ENCODE data around the gene LYPD6B. TPM values are rescaled to one million over a fixed set of nuclear protein-coding genes. Genes with fewer than 3 reads are reported as not detected.

LYPD6B gene
- total RNA-seq, 2 donors from 2014 or later = not detected

DNA sequence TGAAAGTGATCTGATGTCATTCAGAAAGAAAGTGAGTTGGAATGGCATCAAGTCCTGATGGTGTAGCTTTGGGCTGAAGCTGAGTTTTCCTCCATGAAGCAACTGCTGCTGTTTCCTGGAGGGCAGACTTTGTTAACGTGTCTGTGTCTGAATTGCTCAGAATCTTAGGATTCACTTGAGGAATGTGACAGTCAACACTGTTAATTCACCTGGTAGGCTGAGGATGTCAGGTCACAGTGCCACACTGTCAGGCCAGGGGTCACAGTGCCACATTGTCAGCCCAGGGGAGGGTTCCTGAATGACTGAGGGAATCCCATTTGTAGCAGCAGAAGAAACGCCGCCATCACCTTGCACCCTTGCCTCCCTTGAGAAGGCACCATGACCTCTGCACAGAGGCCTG lies 39.4 kb downstream of the LYPD6B start:
- H3K27ac Mint-ChIP-seq = no peak overlapping the region
- no peaks in the 10 kb centered on the region for H3K36me3 Mint-ChIP-seq
- no peaks in the 10 kb centered on the region for H3K9me3 Mint-ChIP-seq
- DNase-seq (ENCODE audit: low spot score in 2 of 2) (no peak), ATAC-seq (no peak)

GRCh38 chr2:149080099-149080498 lies 41.6 kb downstream of the LYPD6B start:
- ATAC-seq = no peak
- no peak for DNase-seq (ENCODE audit: low spot score in 2 of 2)
- Mint-ChIP-seq H3K36me3 (no peaks in the 10 kb centered on the region), H3K9me3 (no peaks in the 10 kb centered on the region), H3K27ac (no peak overlapping the region)

- no peak overlapping the region for H3K27ac Mint-ChIP-seq
- no peaks in the 10 kb centered on the region for H3K9me3 Mint-ChIP-seq
- DNase-seq (ENCODE audit: low spot score in 2 of 2) = no peak
- no peaks in the 10 kb centered on the region for H3K36me3 Mint-ChIP-seq
- no peak for ATAC-seq
Observed at GRCh38 chr2:149080971-149081370, 42.5 kb downstream of the LYPD6B start.

DNA sequence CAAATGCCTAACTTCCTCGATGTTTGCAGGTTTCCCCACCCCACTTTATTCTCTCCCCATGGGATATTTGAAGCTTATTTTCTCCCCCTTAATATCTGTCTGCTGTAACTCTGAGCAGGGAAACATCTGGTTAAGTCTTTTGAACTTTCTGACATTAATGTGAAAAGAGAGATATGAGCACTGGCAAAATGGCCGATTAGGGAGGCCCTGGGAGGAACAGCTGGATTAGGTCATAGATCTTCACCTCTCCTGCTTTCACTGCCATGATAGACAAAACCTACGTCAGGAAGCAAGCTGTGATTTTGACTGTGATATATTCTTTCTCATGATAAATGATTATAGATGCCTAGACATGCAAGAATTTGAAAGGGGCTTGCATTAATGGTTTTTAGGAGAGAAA lies 43.6 kb downstream of the LYPD6B start:
- no peaks in the 10 kb centered on the region for H3K36me3 Mint-ChIP-seq
- no peaks in the 10 kb centered on the region for H3K9me3 Mint-ChIP-seq
- no peak overlapping the region for H3K27ac Mint-ChIP-seq
- no peak for ATAC-seq
- DNase-seq (ENCODE audit: low spot score in 2 of 2) = no peak

DNA sequence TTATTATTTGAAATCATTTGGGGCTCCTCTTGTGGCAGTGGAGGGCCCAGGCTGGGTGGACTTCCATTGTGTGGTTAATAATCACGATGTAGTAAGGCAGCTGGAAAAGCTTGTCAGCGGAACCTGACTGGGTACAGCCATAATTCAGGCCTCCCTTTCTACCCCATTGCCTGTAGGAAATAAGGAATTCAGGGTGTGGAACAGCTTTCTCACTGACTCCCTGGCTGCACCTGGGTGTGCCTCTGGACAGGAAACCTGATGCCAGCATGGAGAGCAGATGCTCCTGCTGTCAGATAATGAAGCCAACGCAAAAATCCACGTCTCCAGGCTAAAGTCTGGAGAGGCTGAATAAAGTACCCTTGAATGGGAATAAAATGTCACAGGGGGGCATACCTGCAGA lies 44.2 kb downstream of the LYPD6B start:
- ATAC-seq = no peak
- Mint-ChIP-seq H3K27ac (no peak overlapping the region), H3K36me3 (no peaks in the 10 kb centered on the region), H3K9me3 (no peaks in the 10 kb centered on the region)
- DNase-seq (ENCODE audit: low spot score in 2 of 2) = no peak

- DNase-seq (ENCODE audit: low spot score in 2 of 2) (no peak), ATAC-seq (no peak)
- Mint-ChIP-seq H3K36me3 (no peaks in the 10 kb centered on the region), H3K27ac (no peak overlapping the region), H3K9me3 (no peaks in the 10 kb centered on the region)
Observed at GRCh38 chr2:149084924-149085795, 46.7 kb downstream of the LYPD6B start.

- H3K27ac Mint-ChIP-seq = no peak overlapping the region
- no peak for ATAC-seq
- no peaks in the 10 kb centered on the region for H3K36me3 Mint-ChIP-seq
- H3K9me3 Mint-ChIP-seq = no peaks in the 10 kb centered on the region
- no peak for DNase-seq (ENCODE audit: low spot score in 2 of 2)
Observed at GRCh38 chr2:149087751-149088150, 49.3 kb downstream of the LYPD6B start.

DNA sequence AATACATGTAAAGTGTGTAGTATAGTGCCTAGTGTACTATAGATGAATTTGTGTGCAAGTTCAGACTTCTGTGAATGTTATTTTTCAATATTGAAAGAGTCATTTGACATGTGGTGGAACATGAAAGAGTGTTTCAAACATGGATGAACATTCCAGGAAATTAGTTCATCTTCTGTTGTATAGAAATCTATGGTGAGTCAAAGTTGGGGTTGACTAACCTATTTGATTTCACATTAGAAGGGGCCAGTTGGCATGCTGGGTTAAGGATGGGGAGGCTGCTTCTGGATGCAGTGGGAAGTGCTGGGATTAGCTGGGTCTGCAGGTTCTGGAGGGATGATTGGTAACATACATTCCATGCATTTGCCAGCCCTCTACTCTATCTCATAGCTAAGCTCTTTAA lies 50.6 kb downstream of the LYPD6B start:
- DNase-seq (ENCODE audit: low spot score in 2 of 2) = no peak
- no peaks in the 10 kb centered on the region for H3K9me3 Mint-ChIP-seq
- no peak overlapping the region for H3K27ac Mint-ChIP-seq
- no peaks in the 10 kb centered on the region for H3K36me3 Mint-ChIP-seq
- peak in 1 of 2 donors; percentile 57 for ATAC-seq

DNA sequence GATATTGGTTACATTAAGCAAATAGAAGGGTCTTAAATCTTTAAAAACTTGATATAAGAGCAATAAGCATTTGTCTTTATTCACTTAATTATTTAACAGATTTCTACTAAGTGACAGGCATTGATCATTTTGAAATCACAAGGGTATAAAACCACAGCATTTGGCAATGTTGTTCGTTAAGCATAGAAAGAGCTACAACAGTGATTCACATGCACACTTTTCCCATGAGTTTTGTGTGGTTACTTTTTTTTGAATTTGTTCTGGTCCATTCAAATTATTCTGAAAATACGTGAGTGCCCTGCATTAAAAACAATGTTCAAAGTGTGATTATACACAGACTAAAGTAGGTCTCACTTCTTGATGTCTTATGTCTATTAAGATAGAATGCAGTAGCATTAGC lies 52.2 kb downstream of the LYPD6B start:
- Mint-ChIP-seq H3K9me3 (no peaks in the 10 kb centered on the region), H3K36me3 (no peaks in the 10 kb centered on the region), H3K27ac (no peak overlapping the region)
- no peak for DNase-seq (ENCODE audit: low spot score in 2 of 2)
- no peak for ATAC-seq

- no peak for DNase-seq (ENCODE audit: low spot score in 2 of 2)
- Mint-ChIP-seq H3K36me3 (no peaks in the 10 kb centered on the region), H3K27ac (no peak overlapping the region), H3K9me3 (no peaks in the 10 kb centered on the region)
- ATAC-seq = no peak
Observed at GRCh38 chr2:149093579-149093978, 55.1 kb downstream of the LYPD6B start.

DNA sequence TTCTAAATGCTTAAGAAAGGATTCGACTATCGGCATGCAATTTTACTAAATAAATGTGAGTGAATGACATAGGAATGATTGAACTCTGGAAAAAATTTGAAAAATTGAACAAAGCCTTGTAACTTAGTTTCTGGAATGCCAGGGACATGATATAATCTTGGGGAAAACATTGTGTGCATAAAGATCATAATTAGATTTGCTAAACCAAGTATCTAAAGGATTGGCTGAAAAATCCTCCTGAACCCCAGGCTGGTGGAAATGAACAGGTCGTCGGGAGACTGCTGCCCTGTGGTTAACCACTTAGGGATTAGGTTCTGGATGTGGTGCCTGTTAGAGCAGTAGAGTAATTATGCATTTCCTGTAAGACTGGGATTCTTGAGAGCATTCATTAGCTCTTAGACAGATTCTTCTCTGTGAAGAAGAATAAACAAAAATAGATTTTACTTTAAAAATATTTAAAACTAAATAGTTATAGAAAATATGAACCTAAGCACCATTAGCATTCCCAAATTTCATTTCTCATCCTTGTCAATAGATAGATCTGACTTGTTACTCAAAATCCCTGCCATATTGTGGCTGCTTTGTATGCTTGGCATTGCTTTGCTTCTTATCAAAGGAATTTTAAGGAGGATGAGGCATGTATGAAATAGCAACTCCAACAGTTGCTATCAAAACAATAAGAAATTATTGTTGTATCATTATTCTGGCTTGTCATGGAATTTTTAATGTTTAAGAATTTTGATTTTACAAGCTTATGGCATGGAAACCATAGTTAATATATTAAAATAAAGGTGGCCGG lies 55.9 kb downstream of the LYPD6B start:
- ATAC-seq (no peak), DNase-seq (ENCODE audit: low spot score in 2 of 2) (no peak)
- no peaks in the 10 kb centered on the region for H3K36me3 Mint-ChIP-seq

GRCh38 chr2:149098701-149099100 lies 60.2 kb downstream of the LYPD6B start:
- Mint-ChIP-seq H3K27ac (no peak overlapping the region), H3K9me3 (no peaks in the 10 kb centered on the region), H3K36me3 (no peaks in the 10 kb centered on the region)
- ATAC-seq = no peak
- DNase-seq (ENCODE audit: low spot score in 2 of 2) = no peak

More for the DNA sequence above, 55.9 kb downstream of the LYPD6B start:
- Mint-ChIP-seq H3K27ac (no peak overlapping the region), H3K9me3 (no peaks in the 10 kb centered on the region)

- no peak overlapping the region for H3K27ac Mint-ChIP-seq
- no peaks in the 10 kb centered on the region for H3K36me3 Mint-ChIP-seq
- DNase-seq (ENCODE audit: low spot score in 2 of 2) (no peak), ATAC-seq (no peak)
- H3K9me3 Mint-ChIP-seq = no peaks in the 10 kb centered on the region
Observed at GRCh38 chr2:149099298-149099697, 60.8 kb downstream of the LYPD6B start.

DNA sequence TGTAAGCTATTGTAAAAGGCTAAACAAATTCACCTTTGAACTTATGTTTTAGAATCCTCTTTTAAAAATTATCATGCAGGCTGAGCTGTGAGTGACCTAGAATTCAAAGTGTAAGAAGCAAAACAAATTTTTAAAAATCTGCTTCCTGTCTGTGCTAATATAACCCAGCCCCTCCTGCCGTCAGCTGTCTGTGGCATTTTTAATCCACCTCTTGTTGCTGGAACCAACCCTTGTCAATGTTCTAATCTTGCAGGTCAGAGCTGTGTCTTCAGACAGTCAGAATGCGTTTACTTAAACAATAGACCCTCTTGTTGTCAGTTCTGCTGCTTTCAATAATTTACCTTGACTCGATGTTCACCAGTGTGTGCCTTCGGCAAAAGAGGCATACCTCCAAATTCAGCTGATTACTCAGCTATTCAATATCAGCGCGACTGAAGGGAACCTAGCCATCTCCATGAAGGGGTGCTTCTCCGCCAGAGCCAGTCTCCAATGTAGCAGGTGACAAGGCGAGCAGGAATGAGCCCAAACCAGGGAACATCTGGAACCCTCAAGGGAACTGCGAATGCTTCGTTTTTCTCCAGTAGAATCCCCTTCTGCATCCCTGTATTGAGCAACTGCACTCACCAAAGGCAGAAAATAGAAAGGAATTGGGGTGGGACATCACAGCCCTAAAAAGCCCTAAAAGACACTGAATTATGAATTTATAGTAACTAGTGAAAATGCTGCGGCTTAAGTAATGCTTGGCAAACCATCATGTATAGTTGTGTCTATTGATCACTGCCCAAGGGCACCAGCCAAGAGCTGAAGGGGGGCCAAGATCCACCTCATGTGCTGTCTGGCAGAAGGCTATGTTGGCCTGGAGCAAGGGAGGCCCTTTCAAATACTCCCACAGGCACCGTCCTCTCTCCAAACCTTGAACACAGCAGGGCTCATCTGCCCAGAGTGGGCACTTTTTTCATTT lies 62.5 kb downstream of the LYPD6B start:
- Mint-ChIP-seq H3K9me3 (no peaks in the 10 kb centered on the region), H3K27ac (no peak overlapping the region), H3K36me3 (no peaks in the 10 kb centered on the region)
- no peak for DNase-seq (ENCODE audit: low spot score in 2 of 2)
- no peak for ATAC-seq

- Mint-ChIP-seq H3K9me3 (no peaks in the 10 kb centered on the region), H3K36me3 (no peaks in the 10 kb centered on the region), H3K27ac (peak overlapping the region in 1 of 2 donors; percentile 39)
- no peak for ATAC-seq
- no peak for DNase-seq (ENCODE audit: low spot score in 2 of 2)
Observed at GRCh38 chr2:149101818-149102217, 63.3 kb downstream of the LYPD6B start.

DNA sequence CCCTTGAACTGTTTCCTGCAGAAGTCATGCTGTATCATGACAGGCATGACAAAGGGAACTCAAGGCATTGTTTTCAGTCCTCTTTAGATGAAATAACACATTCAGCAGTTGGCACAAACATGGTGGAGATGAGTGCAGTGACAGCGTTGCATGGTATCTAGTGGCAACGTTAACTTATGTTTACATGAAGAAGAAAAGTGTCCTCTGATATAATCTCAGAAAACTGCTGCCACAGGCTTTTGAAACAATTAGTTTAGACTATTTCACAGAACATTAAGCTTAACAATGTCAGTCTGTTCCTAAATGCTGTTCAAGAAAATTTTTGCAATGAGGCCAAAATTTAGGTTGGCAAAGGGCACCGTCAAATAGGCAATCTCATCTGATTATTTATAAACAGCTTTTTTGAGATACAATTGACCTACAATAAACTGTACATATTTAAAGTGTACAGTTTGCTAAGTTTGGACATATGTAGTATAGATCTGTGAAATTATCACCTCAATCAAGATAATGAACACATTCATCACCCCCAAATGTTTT lies 64.7 kb downstream of the LYPD6B start:
- peaks cover 2 to 3% of the 10 kb centered on the region in 2 donors for H3K9me3 Mint-ChIP-seq
- no peak for ATAC-seq
- no peak for DNase-seq (ENCODE audit: low spot score in 2 of 2)
- H3K36me3 Mint-ChIP-seq = no peaks in the 10 kb centered on the region
- no peak overlapping the region for H3K27ac Mint-ChIP-seq
